Gastroesophageal sphincter (tissue), 4 donors: ENCODE measurements around the gene CCDC57. TPM values are rescaled to one million over a fixed set of nuclear protein-coding genes. Genes with fewer than 3 reads are reported as not detected.

Experiments used
- ATAC-seq: fragments of 150-250 bp; one replicate; pipeline ENCODE4 v1.9.1; 2016; ENCODE audit warnings: mild to moderate bottlenecking, moderate library complexity
- H3K27ac ChIP-seq, 4 donors: fragments of 200-600 bp; sonication (generic) in 3 of 4; 1 replicate in 3 of 4; 2 replicates in 1 of 4; pipeline ENCODE4 v1.5.1; 2016 to 2019
- H3K27me3 ChIP-seq: fragments of 200-600 bp; sonication (generic); one replicate; pipeline ENCODE4 v1.5.1; 2019
- H3K36me3 ChIP-seq, 2 donors: fragments of 200-600 bp; sonication (generic); one replicate each; pipeline ENCODE4 v1.5.1; 2019; ENCODE audit warnings: control low read depth in 1 of 2
- H3K4me1 ChIP-seq, 3 donors: fragments of 200-600 bp; sonication (generic); 1 replicate in 2 of 3; 2 replicates in 1 of 3; pipeline ENCODE4 v1.5.1; 2016 to 2019; ENCODE audit warnings: control low read depth in 2 of 3
- H3K4me3 ChIP-seq, 2 donors: fragments of 200-600 bp; sonication (generic); one replicate each; pipeline ENCODE4 v1.5.1; 2019; ENCODE audit warnings: mild to moderate bottlenecking in 1 of 2, moderate library complexity in 1 of 2
- H3K9me3 ChIP-seq, 3 donors: fragments of 200-600 bp; sonication (generic); one replicate each; pipeline ENCODE4 v1.5.1; 2017 to 2019; ENCODE audit warnings: control low read depth in 2 of 3
- CTCF ChIP-seq, 4 experiments: fragments of 200-600 bp in 2 of 4; fragments of 450-650 bp in 2 of 4; sonication (generic) in 1 of 4; IDR thresholded peaks; one replicate each; pipeline ENCODE4 v1.5.1; 2017 to 2019; ENCODE audit warnings: antibody characterized with exemption in 4 of 4, mild to moderate bottlenecking in 2 of 4, moderate library complexity in 2 of 4
- EP300 ChIP-seq: sonication (generic); formaldehyde crosslinking; IDR thresholded peaks from one replicate; pipeline ENCODE4 v1.6.1; 2017; ENCODE audit warnings: antibody characterized with exemption, mild to moderate bottlenecking
- POLR2A ChIP-seq, 2 donors: fragments of 450-650 bp; IDR thresholded peaks; one replicate each; pipeline ENCODE4 v1.6.1; 2017; ENCODE audit warnings: antibody characterized with exemption in 2 of 2, mild to moderate bottlenecking in 2 of 2, moderate library complexity in 1 of 2
- POLR2AphosphoS5 ChIP-seq: sonication (generic); formaldehyde crosslinking; IDR thresholded peaks from one replicate; pipeline ENCODE4 v1.6.1; 2017; ENCODE audit warnings: antibody characterized with exemption
- WGBS, 2 donors: methylation state at CpG; one replicate each; pipeline ENCODE4 v1.1.5; 2018; ENCODE audit warnings: low coverage in 1 of 2; 5-methylcytosine and 5-hydroxymethylcytosine counted together
- total RNA-seq, 4 donors: library from RNA; depleted of rRNA; stranded (reverse); fragments of >200 nt; gene quantifications; one replicate each; pipeline ENCODE4 v1.1.0, GENCODE V29; 2016

The CCDC57 gene
- total RNA-seq, 4 donors from 2014 or later: 6.5 to 28.2 (median 16.2) TPM

- peaks cover 0 to 53% (median 22%) of the 10 kb centered on the region in 3 donors for H3K4me1 ChIP-seq
- H3K36me3 ChIP-seq: no peaks in the 10 kb centered on the region
- H3K27ac ChIP-seq: peak overlapping the region; percentile 7 to 92 (median 90)
- no CpG with 5 or more reads among the region's 63 CpGs for WGBS, 2 donors
- H3K9me3 ChIP-seq: no peaks in the 10 kb centered on the region
- ATAC-seq: peak; percentile 5
- TF ChIP-seq POLR2A (IDR thresholded peaks at IDR 0.05): no peak
- no peak for TF ChIP-seq EP300
- no peak for TF ChIP-seq POLR2AphosphoS5
- TF ChIP-seq CTCF (IDR thresholded peaks at IDR 0.05): no peak
- H3K4me3 ChIP-seq: peak overlapping the region; percentile 15 to 74
- H3K27me3 ChIP-seq: no peaks in the 10 kb centered on the region
These were observed 15.7 kb upstream of the CCDC57 start for GRCh38 chr17:82228278-82228841.

GRCh38 chr17:82227629-82228277, 15.1 kb upstream of the CCDC57 start:
- no CpG with 5 or more reads among the region's 18 CpGs for WGBS, 2 donors
- H3K36me3 ChIP-seq: no peaks in the 10 kb centered on the region
- ATAC-seq: no peak
- H3K9me3 ChIP-seq: no peaks in the 10 kb centered on the region
- H3K4me1 ChIP-seq: peaks cover 0 to 47% (median 22%) of the 10 kb centered on the region in 3 donors
- TF ChIP-seq CTCF (IDR thresholded peaks at IDR 0.05) (no peak), POLR2A (IDR thresholded peaks at IDR 0.05) (no peak), EP300 (no peak), POLR2AphosphoS5 (no peak)
- H3K4me3 ChIP-seq: peak overlapping the region in 1 of 2 donors; percentile 74
- no peaks in the 10 kb centered on the region for H3K27me3 ChIP-seq
- peak overlapping the region in 3 of 4 donors; percentile 88 to 92 (median 91) for H3K27ac ChIP-seq

- TF ChIP-seq POLR2A (IDR thresholded peaks at IDR 0.05) (no peak), EP300 (no peak), POLR2AphosphoS5 (no peak), CTCF (IDR thresholded peaks at IDR 0.05) (no peak)
- WGBS, 2 donors: 80% methylated on average over 1 of the region's 16 CpGs; no CpG with 5 or more reads in 1 of the 2 donors
- Histone ChIP-seq H3K36me3 (no peaks in the 10 kb centered on the region), H3K9me3 (no peaks in the 10 kb centered on the region), H3K27me3 (no peaks in the 10 kb centered on the region), H3K27ac (no peak overlapping the region), H3K4me1 (peaks cover 0 to 40% (median 16%) of the 10 kb centered on the region in 3 donors), H3K4me3 (no peak overlapping the region)
- no peak for ATAC-seq
These were observed 14.4 kb upstream of the CCDC57 start for GRCh38 chr17:82226809-82227628.

GRCh38 chr17:82226146-82226808, 13.6 kb upstream of the CCDC57 start:
- Histone ChIP-seq H3K27me3 (no peaks in the 10 kb centered on the region), H3K9me3 (no peaks in the 10 kb centered on the region), H3K4me1 (peaks cover 0 to 32% (median 14%) of the 10 kb centered on the region in 3 donors), H3K4me3 (no peak overlapping the region), H3K36me3 (no peaks in the 10 kb centered on the region), H3K27ac (no peak overlapping the region)
- 80 to 100% methylated on average over 1 to 2 of the region's 15 CpGs for WGBS, 2 donors
- no peak for ATAC-seq
- no peak for TF ChIP-seq POLR2AphosphoS5
- TF ChIP-seq POLR2A (IDR thresholded peaks at IDR 0.05): no peak
- TF ChIP-seq EP300: no peak
- no peak for TF ChIP-seq CTCF (IDR thresholded peaks at IDR 0.05)
